Right lobe of liver (tissue), 6 donors: Measurements from ENCODE around the gene PFKP. TPM values are rescaled to one million over a fixed set of nuclear protein-coding genes. Genes with fewer than 3 reads are reported as not detected.

Experiments
- ATAC-seq, 4 donors: fragments of 200-7000 bp; cut with Tn5 transposase; one replicate each; pipeline ENCODE4 v1.9.1; 2020; ENCODE audit warnings: mild to moderate bottlenecking in 4 of 4, moderate library complexity in 4 of 4
- DNase-seq, 3 donors: peaks; one replicate each; pipeline ENCODE4 v3.0.0-alpha.2; 2020
- H3K27ac ChIP-seq, 3 donors: fragments of 200-600 bp; one replicate each; pipeline ENCODE4 v1.8.0; 2022
- H3K27me3 ChIP-seq, 2 donors: fragments of 200-600 bp; one replicate each; pipeline ENCODE4 v1.8.0; 2022
- H3K36me3 ChIP-seq, 4 donors: fragments of 200-600 bp; sonication (generic) in 1 of 4; one replicate each; pipeline versions ENCODE4 v1.5.1 to v1.8.0; 2017 to 2022; ENCODE audit warnings: control low read depth in 1 of 4
- H3K4me1 ChIP-seq, 4 donors: fragments of 200-600 bp; sonication (generic) in 1 of 4; one replicate each; pipeline versions ENCODE4 v1.5.1 to v1.8.0; 2017 to 2022; ENCODE audit warnings: control low read depth in 1 of 4
- H3K4me3 ChIP-seq, 3 donors: fragments of 200-600 bp; one replicate each; pipeline ENCODE4 v1.8.0; 2022
- H3K9me3 ChIP-seq, 4 donors: fragments of 200-600 bp; sonication (generic) in 1 of 4; one replicate each; pipeline versions ENCODE4 v1.5.1 to v1.8.0; 2017 to 2022; ENCODE audit warnings: control low read depth in 1 of 4
- POLR2A ChIP-seq: fragments of 450-650 bp; IDR thresholded peaks from one replicate; pipeline ENCODE4 v1.6.1; 2017; ENCODE audit warnings: antibody characterized with exemption, mild to moderate bottlenecking
- WGBS: methylation state at CpG from one replicate; pipeline ENCODE4 v1.1.6; 2018; ENCODE audit warnings: low coverage, low lambda C conversion rate; ENCODE audit not compliant: insufficient coverage; ENCODE audit errors: missing lambda C conversion rate; 5-methylcytosine and 5-hydroxymethylcytosine counted together
- intact Hi-C, 2 donors: fragments of 100-400 bp; cut with DNase I; formaldehyde crosslinking; loops; one replicate each; pipeline versions ENCODE4 v1.11.2 to v1.14.1; 2022
- total RNA-seq, 6 experiments: library from RNA; depleted of rRNA in 2 of 6; stranded (reverse); fragments of >200 nt in 2 of 6; fragmentation: NEBNext Ultra II Directional in 3 of 6; extraction: Animal tissue kit (Norgen Biotek cat#: 25700) in 3 of 6; gene quantifications; one replicate each; pipeline versions ENCODE4 v1.1.0 to v1.2.4, GENCODE V29; 2016 to 2023
- TF ChIP-seq, protein P1 (sequence below), 4 donors: fragments of 200-600 bp in 3 of 4; fragments of 450-650 bp in 1 of 4; IDR thresholded peaks; one replicate each; pipeline versions ENCODE4 v1.5.1 to v1.8.0; 2016 to 2022; ENCODE audit warnings: antibody characterized with exemption in 4 of 4, mild to moderate bottlenecking in 2 of 4
- donor health status: DM: no; HTN: yes; CAD: no.
- donor health status: DM: no; HTN: no; CAD: no.
- donor health status: DM: no; HTN: no; CAD: no.
- donor health status: DM: no; HTN: yes; CAD: no.
- donor health status: DM: no; HTN: yes; CAD: no.

PFKP gene
- total RNA-seq, 6 experiments from 2014 or later = 0.66 to 24.1 (median 9.2) TPM

DNA sequence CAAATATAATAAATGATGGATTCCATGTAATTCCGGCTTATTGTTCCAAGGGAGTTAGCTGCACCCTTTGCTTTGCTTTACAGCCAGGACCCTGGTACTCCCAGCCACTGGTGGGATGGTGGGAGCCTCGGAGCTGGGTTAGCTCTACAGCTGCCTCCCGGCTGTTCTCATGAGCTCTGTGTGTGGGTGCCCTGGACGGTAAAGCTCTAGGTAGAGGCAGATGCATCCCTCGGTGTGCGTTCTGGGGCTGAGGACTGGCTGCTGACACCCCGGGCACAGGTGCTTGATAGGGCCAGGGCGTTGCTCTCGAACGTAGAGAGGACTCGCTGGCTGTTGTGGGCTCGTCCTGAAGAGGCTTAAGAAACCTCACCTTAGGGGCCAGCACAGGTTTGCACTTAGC is 50.1 kb downstream of the PFKP start:
- DNase-seq (no peak), ATAC-seq (no peak)
- H3K4me1 ChIP-seq = no peaks in the 10 kb centered on the region
- intact Hi-C loops = no loop called here
- H3K27me3 ChIP-seq = no peaks in the 10 kb centered on the region
- no peak overlapping the region for H3K27ac ChIP-seq
- no peak for TF ChIP-seq POLR2A
- TF ChIP-seq, protein P1, sequence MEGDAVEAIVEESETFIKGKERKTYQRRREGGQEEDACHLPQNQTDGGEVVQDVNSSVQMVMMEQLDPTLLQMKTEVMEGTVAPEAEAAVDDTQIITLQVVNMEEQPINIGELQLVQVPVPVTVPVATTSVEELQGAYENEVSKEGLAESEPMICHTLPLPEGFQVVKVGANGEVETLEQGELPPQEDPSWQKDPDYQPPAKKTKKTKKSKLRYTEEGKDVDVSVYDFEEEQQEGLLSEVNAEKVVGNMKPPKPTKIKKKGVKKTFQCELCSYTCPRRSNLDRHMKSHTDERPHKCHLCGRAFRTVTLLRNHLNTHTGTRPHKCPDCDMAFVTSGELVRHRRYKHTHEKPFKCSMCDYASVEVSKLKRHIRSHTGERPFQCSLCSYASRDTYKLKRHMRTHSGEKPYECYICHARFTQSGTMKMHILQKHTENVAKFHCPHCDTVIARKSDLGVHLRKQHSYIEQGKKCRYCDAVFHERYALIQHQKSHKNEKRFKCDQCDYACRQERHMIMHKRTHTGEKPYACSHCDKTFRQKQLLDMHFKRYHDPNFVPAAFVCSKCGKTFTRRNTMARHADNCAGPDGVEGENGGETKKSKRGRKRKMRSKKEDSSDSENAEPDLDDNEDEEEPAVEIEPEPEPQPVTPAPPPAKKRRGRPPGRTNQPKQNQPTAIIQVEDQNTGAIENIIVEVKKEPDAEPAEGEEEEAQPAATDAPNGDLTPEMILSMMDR (IDR thresholded peaks at IDR 0.05) = no peak
- no peaks in the 10 kb centered on the region for H3K9me3 ChIP-seq
- no peaks in the 10 kb centered on the region for H3K36me3 ChIP-seq
- WGBS = 80% methylated on average over 5 of the region's 12 CpGs
- H3K4me3 ChIP-seq = no peak overlapping the region

DNA sequence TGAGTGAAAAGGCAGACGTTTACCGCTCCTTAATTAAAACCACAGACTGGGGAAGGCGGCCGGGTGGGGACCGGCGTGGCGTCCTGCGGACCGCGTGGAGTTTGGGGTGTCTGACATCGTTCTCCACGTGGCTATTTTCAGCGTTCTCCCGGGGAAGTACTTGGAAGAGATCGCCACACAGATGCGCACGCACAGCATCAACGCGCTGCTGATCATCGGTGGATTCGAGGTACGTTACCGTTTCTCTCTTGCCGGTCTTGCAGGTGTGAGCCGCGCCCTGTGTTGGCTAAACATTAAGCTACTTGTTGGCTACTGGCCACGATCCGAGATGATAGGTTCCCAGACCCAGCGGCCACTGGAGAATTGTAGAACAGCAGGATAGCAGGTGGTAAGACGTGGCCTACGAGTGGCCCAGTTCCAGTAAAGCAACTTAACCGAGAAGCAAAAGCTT is 51.3 kb downstream of the PFKP start:
- TF ChIP-seq, protein P1 (IDR thresholded peaks at IDR 0.05) = no peak
- TF ChIP-seq POLR2A = no peak
- DNase-seq (no peak), ATAC-seq (no peak)
- Histone ChIP-seq H3K9me3 (no peaks in the 10 kb centered on the region), H3K27ac (no peak overlapping the region), H3K4me3 (no peak overlapping the region), H3K36me3 (no peaks in the 10 kb centered on the region), H3K27me3 (no peaks in the 10 kb centered on the region), H3K4me1 (no peaks in the 10 kb centered on the region)
- intact Hi-C loops = no loop called here
- 84% methylated on average over 16 of the region's 32 CpGs for WGBS

DNA sequence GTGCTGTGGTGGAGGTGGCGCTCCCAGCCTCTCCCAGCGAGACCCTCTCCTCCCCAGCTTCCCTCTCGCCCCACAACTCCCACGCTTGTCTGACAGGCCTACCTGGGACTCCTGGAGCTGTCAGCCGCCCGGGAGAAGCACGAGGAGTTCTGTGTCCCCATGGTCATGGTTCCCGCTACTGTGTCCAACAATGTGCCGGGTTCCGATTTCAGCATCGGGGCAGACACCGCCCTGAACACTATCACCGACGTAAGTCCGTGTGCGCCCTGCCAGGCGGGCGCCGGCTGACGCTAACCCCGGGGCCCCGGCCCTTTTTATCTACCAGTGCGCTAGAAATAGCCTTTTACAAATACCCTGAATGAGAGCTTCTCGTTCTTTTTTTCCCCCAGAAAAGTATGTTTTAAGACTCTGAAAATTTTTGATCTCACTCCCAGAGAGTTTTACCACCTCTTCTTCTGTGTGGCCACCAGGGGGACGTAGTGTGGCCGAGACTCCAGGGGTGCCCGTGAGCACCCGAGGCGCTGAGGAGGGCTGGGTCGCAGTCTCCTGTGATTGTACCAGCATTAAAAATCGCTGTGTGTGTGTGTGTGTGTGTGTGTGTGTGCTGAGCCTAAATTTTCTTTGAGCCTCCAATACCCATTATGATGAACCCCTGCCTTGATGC is 52.6 kb downstream of the PFKP start:
- no peak overlapping the region for H3K4me3 ChIP-seq
- TF ChIP-seq, protein P1 (IDR thresholded peaks at IDR 0.05) = peak; percentile 12 to 33 (median 23)
- no peak for TF ChIP-seq POLR2A
- no peaks in the 10 kb centered on the region for H3K9me3 ChIP-seq
- DNase-seq = no peak
- no peaks in the 10 kb centered on the region for H3K4me1 ChIP-seq
- ATAC-seq = peak in 1 of 4 donors; percentile 36
- no peaks in the 10 kb centered on the region for H3K36me3 ChIP-seq
- no peaks in the 10 kb centered on the region for H3K27me3 ChIP-seq
- 76% methylated on average over 16 of the region's 31 CpGs for WGBS
- H3K27ac ChIP-seq = no peak overlapping the region
- intact Hi-C loops = no loop called here

DNA sequence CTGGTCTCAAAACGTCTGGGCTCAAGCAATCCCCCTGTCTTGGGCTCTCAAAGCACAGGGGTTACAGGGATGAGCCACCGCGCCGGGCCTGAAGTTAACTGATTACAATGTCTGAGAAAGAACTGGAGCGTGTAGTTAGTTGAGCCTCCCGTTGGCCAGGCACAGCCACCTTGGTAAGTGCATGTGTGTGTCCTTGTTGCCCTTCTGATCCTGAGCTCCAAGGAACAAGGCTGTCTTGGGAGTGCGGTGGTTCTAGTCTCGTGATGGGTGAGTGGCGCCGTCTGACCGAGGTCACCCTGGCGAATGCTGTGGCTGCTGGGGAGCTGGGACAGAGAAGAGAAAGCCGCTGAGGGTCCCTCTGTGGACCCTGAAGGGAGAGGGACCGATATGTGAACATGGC is 54.7 kb downstream of the PFKP start:
- ATAC-seq (no peak), DNase-seq (no peak)
- no peaks in the 10 kb centered on the region for H3K4me1 ChIP-seq
- no peaks in the 10 kb centered on the region for H3K36me3 ChIP-seq
- no peak overlapping the region for H3K27ac ChIP-seq
- TF ChIP-seq, protein P1 (IDR thresholded peaks at IDR 0.05) = no peak
- 44% methylated on average over 3 of the region's 14 CpGs for WGBS
- H3K9me3 ChIP-seq = no peaks in the 10 kb centered on the region
- intact Hi-C loops = no loop called here
- H3K27me3 ChIP-seq = no peaks in the 10 kb centered on the region
- no peak overlapping the region for H3K4me3 ChIP-seq
